GM19397 (cell line): Measurements from ENCODE around the gene DCLK3.

ENCODE experiments used
- ATAC-seq: cut with Tn5 transposase; IDR thresholded peaks from one replicate; pipeline ENCODE4 v1.9.1; 2021; ENCODE audit warnings: mild to moderate bottlenecking, moderate library complexity; ENCODE audit not compliant: unreplicated experiment

The DCLK3 gene

DNA sequence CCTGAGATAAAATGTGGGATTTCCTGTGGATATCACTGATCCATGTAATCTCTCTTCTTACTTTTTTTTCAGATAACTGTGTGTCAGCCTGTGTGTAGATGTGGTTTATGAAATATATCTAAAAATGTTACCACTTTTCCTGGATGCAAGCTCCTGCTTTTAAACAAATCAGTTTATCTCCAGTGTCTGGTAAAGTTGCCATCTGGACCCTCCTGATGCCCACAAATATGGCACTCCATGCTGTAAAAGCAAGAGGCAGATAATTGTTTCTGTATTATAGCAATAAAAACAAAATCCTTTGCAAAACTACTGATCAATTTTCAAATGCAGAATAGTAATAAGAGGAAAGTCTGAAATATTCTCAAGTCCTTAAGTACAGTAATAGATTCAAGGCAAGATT lies 7.6 kb upstream of the DCLK3 start:
- ATAC-seq = no peak

DNA sequence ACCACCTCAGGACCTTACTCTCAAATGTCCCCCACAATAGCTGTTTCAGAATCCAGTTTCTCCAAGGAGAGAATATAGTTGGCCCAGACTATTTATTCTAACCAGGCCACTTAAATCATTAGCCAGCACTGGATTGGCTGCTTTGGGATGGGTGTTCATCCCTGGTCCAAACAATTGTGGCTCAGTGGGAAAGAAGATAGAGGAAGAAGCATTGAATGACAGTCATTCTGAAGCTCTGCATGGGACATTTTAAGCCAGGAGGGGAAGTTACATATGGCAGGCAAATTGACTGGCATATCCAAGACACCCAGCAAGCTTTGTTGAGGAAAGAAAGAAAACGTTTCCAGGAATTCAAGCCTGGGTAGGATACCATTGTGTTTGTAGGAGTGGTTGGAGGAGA lies 5.6 kb upstream of the DCLK3 start:
- ATAC-seq = no peak

DNA sequence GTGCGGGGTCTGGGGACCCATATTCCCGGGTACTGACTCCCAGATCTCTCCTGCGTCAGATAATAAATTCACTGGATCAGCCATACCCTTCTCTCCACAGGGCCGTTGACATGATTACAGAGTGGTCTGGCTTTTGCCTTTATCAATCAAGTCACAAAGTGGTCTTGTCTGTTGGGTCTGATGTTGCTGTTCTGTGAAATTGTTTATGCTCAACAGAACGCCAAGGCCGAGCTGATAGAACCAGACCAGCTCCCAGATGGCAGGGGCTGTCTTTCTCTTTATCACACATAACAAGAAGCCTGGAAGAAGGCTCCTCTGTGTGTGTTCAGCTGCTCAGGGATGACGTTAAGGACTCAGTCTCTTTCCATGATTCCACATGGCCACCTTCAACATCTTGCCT lies 751 bp upstream of the DCLK3 start:
- no peak for ATAC-seq

DNA sequence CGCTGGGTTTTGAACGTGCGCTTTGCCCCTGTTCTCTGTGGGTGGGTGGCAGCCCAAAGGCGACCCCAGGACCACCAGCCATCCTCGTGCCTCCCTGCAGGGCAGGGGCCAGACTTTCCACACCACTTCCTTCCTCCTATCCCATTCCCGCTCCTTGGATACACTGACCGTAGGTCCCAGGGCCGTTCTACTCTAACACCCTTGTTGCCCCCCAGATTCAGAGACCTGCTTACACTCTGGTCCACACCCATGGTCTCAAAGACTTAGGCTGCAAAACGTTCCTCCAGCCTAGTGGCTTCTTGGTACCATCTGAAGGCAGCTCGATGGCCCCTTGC lies 318 bp upstream of the DCLK3 start:
- no peak for ATAC-seq

DNA sequence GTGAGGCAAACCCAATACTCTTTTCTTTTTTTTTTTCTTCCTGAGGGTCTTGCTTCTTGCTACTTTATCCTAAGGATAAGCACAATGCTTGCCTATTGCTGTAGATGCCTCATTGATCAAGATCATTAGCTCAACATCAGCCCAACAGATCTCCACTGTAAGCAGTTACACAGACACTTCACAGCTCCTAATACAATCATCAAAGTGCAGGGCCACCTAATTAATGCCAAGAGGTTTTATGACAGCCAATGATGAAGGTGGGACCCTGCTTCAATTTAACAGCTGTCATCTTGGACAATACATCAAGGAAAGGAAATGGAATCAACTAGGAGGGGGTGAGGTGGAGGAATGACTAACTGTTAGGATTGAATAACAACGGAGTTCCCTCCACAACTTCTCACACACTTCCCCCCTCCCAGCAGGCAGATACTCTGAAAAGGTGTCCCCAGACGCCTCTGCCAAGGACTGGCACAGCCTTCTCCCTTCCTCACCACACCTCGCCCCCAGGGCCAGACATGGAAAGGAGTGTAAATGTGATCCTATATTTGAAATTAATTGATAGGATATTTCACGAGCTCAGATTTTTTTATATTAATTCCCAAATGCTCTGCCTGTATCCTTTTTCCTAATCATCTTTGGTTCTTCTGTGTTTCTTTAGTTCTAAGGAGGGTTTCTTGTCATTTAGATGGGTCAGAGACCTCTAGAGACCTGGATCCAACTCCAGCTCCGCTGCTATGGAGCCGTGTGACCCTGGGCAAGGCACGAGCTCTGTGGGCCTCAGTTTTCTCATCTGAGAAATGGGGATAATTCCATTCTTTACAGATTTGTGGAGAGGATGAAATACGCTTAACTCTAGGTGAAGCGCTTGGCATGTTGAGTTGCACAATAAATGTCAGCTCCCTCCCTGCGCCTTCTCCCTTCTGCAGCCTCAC lies 1.2 kb downstream of the DCLK3 start:
- ATAC-seq = no peak

DNA sequence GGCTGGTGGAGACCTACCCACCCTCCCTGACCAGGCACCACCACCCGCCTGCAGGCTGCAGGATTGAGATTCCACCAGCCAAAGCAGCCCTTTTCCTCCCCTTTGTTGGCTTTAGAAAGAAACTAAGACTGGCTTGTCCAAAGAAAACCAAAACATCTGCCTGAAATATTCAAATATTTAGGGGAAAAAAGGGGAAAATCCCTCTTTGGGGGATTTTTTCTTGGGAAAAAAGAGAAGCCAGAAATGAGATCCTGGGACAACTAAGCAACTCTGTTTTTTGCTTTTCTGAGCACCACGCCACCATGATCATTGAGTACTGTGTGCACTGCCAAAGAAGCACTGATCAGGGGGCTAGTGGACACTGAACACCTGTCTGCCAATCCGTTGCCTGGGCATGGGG lies 2.6 kb downstream of the DCLK3 start:
- ATAC-seq = no peak

DNA sequence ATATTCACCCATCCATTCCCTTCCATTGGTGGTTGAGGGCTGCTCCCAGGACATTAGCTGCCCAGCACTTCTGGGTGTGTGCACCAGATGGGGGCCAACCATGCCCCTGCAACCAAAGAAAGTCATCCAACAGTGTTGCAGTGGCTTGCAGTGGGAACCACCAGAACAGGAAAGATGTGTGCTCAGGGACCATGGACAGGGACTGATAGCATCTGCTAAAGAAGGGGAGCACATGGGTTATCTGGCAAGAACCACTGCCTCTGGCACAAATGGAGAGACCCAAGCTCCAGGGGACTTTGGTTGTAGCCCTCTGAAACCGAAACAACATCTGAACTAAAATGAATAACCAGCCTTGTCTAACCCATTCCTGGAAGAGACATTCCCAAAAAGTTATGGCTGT lies 8.1 kb downstream of the DCLK3 start:
- no peak for ATAC-seq

- no peak for ATAC-seq
These were observed 13.0 kb downstream of the DCLK3 start for GRCh38 chr3:36751326-36751725.

GRCh38 chr3:36750737-36751136 lies 13.6 kb downstream of the DCLK3 start:
- ATAC-seq = no peak

DNA sequence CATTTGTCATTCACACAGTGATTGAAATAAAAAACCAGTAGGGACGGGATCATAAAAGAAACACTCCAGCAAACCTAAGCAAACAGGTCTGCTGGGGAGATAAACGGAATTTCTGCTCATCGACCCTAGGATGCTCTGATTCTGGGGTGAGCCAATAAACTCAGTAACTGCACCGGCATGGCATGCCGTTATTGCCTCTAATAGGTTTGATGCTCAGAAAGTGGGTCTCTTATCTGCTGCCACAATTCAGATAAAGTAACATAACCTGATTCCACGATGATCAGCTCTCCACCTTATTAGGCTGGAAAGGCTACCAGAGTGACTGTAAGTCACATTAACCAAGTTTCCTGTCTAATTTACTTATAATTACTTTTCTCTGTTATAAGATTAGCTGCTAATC lies 19.6 kb downstream of the DCLK3 start:
- ATAC-seq = no peak

DNA sequence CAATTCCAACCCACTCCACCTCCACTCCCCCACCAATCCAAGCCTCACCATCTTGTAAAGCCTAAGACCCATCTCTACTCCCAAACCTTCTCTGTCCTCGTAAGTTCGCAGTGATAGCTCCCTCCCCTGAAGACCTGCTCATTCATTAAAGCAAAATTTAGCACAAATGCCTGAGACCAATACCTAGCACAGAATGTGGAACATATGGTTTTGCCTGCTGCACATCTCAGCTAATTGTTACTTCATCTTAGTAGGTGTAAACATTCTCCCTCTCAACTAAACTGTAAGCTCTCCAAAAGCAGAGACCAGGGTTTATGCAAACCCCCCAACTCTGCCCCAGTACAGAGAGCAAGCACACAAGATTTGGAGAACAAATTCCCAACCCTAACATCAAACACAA lies 20.5 kb downstream of the DCLK3 start:
- ATAC-seq = no peak

- ATAC-seq = no peak
These were observed 23.1 kb downstream of the DCLK3 start for GRCh38 chr3:36741285-36741684.

DNA sequence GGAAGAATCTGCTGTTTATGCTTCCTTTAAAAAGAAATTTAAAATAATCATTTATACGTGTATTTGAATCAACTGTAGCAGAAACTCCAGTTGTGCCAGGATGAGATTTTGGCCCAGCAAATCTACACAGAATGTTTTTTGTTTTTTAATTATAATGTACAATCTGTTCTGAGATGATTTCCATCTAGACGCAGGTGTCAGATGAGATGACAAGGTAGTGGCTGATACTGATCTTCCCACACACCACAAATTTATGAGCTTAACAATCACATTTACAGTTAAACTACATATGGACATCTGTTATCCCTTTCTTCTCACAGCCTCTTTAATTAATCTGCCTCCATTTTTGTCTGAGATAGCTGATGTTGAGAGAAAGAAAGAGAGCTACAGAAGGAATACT lies 23.6 kb downstream of the DCLK3 start:
- no peak for ATAC-seq

GRCh38 chr3:36738702-36739101 lies 25.7 kb downstream of the DCLK3 start:
- no peak for ATAC-seq

- no peak for ATAC-seq
These were observed 28.1 kb downstream of the DCLK3 start for GRCh38 chr3:36736301-36736700.

DNA sequence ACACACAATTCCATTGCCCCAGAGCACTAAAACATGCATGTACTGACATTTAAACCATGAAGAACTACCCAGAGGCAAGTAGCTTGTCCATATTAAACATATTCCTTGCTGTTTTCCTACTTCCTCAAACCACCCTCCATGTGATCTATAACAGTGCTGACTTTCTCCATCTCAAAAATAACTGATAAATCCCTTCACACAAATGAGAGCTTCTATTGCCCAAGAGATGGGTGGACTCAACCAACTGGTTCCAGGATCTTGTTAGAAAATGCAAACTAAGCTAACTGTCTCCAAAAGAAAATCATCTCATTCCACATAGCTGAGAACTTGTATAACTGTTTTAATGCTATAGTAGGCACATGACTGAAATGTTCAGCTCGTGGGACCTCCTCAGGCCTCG lies 29.6 kb downstream of the DCLK3 start:
- ATAC-seq = no peak

GRCh38 chr3:36733723-36734122 lies 30.6 kb downstream of the DCLK3 start:
- no peak for ATAC-seq

GRCh38 chr3:36733162-36733696 lies 31.1 kb downstream of the DCLK3 start:
- no peak for ATAC-seq

DNA sequence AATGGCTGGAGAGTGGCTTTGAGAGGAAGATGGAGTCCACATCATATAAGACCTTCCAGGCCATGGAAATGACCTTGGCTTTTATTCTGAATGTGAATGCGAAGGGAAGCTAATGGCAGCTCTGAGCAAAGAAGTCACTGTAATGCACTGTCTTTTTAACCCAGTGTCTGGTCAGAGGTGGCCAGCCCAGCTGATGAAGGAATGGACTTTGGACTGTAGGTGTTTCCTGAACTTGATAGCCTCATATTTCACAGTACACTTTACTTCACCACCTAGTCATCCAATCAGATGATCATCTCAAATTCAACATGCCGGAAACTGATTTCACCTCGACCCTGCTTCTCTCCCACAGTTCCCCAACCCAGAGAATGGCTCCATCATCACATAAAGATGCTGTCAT lies 33.4 kb downstream of the DCLK3 start:
- no peak for ATAC-seq

GRCh38 chr3:36729204-36730056 lies 34.9 kb downstream of the DCLK3 start:
- no peak for ATAC-seq

GRCh38 chr3:36714343-36715086 lies 49.8 kb downstream of the DCLK3 start:
- no peak for ATAC-seq
